ENCODE measurements around the gene TCF20.
A peak's percentile ranks its signal among the peaks of the same experiment; 100 is the strongest.

TCF20 gene

DNA sequence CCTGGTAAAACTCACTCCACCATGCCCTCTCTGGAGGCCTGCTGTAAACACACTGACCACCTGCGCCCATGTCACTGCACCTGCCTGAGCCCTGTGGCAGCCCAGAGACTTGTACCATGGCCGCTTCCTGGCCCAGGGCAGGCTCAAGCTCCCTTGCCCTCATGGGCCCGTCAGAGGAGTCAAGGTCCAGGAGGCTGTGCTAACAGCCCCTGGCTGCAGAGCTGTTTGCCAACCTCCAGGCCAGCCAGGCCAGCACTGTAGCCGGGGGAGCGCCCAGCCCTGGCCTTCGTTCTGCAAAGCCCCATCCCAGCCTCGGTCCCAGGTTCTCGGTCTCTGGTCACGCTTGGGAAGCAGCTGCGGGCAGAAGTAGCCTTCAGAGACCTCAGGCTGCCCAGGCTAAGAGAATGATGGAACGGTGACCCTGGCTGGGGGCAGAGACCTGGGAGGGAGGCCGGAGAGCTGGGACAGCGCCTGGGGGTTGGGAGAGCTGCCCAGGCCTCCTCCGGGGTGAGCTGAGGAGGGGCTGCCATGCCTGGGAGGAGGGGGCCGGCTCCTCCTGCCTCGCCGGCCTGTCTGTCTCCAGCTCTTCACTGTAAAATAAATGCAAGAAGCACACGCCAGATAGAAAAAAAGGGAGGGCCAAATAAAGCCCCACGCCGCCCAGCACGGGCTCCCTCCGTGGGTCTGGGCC, 11.9 kb upstream of the TCF20 start:
- no peak for DNase-seq (ENCODE audit: low read depth)
- TF ChIP-seq, protein P1, sequence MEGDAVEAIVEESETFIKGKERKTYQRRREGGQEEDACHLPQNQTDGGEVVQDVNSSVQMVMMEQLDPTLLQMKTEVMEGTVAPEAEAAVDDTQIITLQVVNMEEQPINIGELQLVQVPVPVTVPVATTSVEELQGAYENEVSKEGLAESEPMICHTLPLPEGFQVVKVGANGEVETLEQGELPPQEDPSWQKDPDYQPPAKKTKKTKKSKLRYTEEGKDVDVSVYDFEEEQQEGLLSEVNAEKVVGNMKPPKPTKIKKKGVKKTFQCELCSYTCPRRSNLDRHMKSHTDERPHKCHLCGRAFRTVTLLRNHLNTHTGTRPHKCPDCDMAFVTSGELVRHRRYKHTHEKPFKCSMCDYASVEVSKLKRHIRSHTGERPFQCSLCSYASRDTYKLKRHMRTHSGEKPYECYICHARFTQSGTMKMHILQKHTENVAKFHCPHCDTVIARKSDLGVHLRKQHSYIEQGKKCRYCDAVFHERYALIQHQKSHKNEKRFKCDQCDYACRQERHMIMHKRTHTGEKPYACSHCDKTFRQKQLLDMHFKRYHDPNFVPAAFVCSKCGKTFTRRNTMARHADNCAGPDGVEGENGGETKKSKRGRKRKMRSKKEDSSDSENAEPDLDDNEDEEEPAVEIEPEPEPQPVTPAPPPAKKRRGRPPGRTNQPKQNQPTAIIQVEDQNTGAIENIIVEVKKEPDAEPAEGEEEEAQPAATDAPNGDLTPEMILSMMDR (IDR thresholded peaks at IDR 0.05; ENCODE audit: insufficient read depth, low read depth, low read length, missing control alignments): no peak
- H3K4me3 ChIP-seq (ENCODE audit: low read length): no peak overlapping the region

DNA sequence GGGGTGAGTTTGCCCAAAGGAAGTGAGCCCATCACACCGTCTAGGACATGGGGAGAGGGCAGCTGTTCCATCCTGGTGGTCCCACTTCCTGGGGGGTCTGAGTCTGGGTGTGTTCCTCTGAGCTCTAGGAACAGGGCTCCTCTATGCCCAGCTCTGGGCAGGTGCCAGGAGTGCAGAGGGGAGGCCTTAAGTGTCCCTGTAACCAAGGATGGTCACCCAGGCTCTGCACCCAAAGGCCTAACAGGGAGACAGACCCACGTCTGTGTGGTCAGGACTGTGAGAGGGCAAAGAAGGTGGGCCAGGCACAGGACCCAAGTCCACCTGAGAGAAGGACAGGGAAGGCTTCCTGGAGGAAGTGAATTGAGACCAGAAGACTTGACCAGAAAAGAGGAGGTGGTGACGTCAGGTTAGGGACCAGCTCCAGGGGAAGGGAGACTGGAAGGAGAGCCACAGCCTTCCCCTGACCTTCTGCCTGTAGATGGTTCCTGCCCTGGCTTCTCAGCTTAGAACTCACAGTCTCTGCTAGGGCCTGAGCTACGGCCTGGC, 11.3 kb upstream of the TCF20 start:
- DNase-seq (ENCODE audit: low read depth): no peak
- TF ChIP-seq, protein P1 (IDR thresholded peaks at IDR 0.05; ENCODE audit: insufficient read depth, low read depth, low read length, missing control alignments): no peak
- H3K4me3 ChIP-seq (ENCODE audit: low read length): no peak overlapping the region

DNA sequence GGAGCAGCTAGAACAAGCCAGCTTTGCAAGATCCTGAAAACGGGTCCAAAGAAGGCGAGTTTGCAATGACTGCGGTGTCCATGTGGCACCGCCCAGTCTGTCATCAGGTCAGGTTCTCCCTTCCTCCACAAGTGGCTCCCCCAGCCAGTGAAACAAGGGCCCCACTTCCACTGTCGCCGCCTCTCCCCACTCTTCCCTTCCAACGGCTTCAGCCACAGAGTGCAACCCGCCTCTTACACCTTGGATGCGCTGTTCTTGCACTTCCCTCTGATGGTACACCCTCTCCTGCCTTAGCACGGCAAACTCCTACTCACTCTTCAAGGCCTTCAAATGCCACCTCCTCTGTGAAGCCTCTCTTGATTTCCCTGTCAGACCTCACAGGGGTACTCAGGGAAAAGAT, 10.8 kb upstream of the TCF20 start:
- H3K4me3 ChIP-seq (ENCODE audit: low read length): no peak overlapping the region
- no peak for DNase-seq (ENCODE audit: low read depth)
- TF ChIP-seq, protein P1 (IDR thresholded peaks at IDR 0.05; ENCODE audit: insufficient read depth, low read depth, low read length, missing control alignments): no peak

- TF ChIP-seq, protein P1 (IDR thresholded peaks at IDR 0.05; ENCODE audit: insufficient read depth, low read depth, low read length, missing control alignments): no peak
- peak; percentile 39 for DNase-seq (ENCODE audit: low read depth)
- no peak overlapping the region for H3K4me3 ChIP-seq (ENCODE audit: low read length)
These were observed 10.4 kb upstream of the TCF20 start for GRCh38 chr22:42280836-42281235.

DNA sequence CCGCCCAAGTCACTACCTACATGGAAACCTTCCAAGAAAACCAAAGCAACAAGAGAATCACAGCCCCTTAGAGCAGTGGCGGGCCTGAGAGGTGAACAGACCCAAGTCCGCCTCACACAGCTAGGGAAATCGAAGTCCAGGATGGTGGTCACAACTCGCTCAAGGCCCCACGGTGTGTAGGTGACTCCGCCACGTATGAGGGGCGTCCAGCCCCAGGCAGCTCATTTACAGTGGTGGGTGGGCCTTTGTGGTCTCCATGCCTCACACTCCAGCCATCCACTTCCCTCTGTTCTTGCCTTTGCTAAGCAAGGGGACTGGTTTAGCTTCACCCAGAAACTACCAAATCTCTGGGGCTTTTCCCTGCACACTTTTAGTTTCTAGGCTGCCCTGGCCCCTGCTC, 9.7 kb upstream of the TCF20 start:
- DNase-seq (ENCODE audit: low read depth): no peak
- H3K4me3 ChIP-seq (ENCODE audit: low read length): no peak overlapping the region

DNA sequence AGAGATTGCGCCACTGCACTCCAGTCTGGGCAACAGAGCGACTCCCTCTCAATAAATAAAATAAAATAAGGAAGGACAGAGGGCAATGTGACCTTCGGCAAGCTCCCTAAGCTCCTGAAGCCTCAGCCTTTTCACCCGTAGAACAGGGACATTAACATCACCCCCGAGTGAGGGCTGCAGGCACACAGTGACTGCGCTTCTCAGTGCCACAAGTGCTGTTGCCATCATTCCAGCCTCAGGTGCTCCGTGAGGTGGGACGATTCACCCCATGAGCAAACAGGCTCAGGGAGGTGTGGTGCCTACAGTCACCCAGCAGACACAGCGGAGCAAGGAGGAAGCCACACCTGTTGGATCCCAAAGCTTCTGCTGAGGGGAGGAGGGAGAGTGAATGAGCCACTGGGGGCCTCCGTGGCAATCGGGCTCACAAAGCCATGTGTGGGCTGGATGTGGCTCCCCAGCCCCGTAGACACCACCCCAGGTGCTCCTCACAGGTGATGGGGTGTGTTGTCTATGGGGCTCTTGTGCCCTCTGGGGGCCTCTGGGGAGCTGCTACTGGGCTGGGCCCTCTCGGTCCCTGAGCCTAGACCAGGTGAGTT, 9.1 kb upstream of the TCF20 start:
- peak; percentile 39 for DNase-seq (ENCODE audit: low read depth)
- no peak overlapping the region for H3K4me3 ChIP-seq (ENCODE audit: low read length)
- TF ChIP-seq, protein P1 (IDR thresholded peaks at IDR 0.05; ENCODE audit: insufficient read depth, low read depth, low read length, missing control alignments): no peak

More for the DNA sequence above, 9.7 kb upstream of the TCF20 start:
- TF ChIP-seq, protein P1 (IDR thresholded peaks at IDR 0.05; ENCODE audit: insufficient read depth, low read depth, low read length, missing control alignments): no peak
